Measurements from ENCODE around the gene SCAP.

SCAP gene

GRCh38 chr3:47443611-47443995, 32.1 kb downstream of the SCAP start:
- no peaks in the 10 kb centered on the region for H3K9me3 ChIP-seq (ENCODE audit: insufficient read depth, low read length)
- H3K27ac ChIP-seq (ENCODE audit: low read depth, low read length) = no peak overlapping the region
- H3K27me3 ChIP-seq (ENCODE audit: low read length) = no peaks in the 10 kb centered on the region
- no peak overlapping the region for H2AFZ ChIP-seq (ENCODE audit: low read depth, low read length, severe bottlenecking)
- H3F3A ChIP-seq (ENCODE audit: insufficient read depth) = no peaks in the 10 kb centered on the region; the same call in 1 of the 2 replicates
- peaks cover 76% of the 10 kb centered on the region for H3K79me2 ChIP-seq (ENCODE audit: insufficient read depth, low read length)
- H4K20me1 ChIP-seq (ENCODE audit: low read depth, low read length) = no peaks in the 10 kb centered on the region
- TF ChIP-seq CTCF (IDR thresholded peaks at IDR 0.05; ENCODE audit: insufficient read depth, low read length, poor library complexity, severe bottlenecking) = no peak
- TF ChIP-seq EZH2phosphoT487 (conservative IDR thresholded peaks at IDR 0.05; ENCODE audit: low read length) = no peak
- no peak overlapping the region for H3K9ac ChIP-seq (ENCODE audit: low read length)
- H3K36me3 ChIP-seq (ENCODE audit: low read length) = no peaks in the 10 kb centered on the region
- H3K4me2 ChIP-seq (ENCODE audit: low read depth, low read length, poor library complexity, severe bottlenecking) = no peak overlapping the region
- H3K9me2 ChIP-seq (replicated peaks; ENCODE audit: insufficient read depth, low read length) = no peaks in the 10 kb centered on the region
- H3K4me3 ChIP-seq (ENCODE audit: insufficient read depth, low read length, poor library complexity, severe bottlenecking) = no peak overlapping the region

GRCh38 chr3:47441796-47442551, 33.8 kb downstream of the SCAP start:
- H3K9ac ChIP-seq (ENCODE audit: low read length) = no peak overlapping the region
- no peaks in the 10 kb centered on the region for H4K20me1 ChIP-seq (ENCODE audit: low read depth, low read length)
- H3K27ac ChIP-seq (ENCODE audit: low read depth, low read length) = no peak overlapping the region
- H3K9me2 ChIP-seq (replicated peaks; ENCODE audit: insufficient read depth, low read length) = no peaks in the 10 kb centered on the region
- no peaks in the 10 kb centered on the region for H3F3A ChIP-seq (ENCODE audit: insufficient read depth)
- peaks cover 61% of the 10 kb centered on the region for H3K79me2 ChIP-seq (ENCODE audit: insufficient read depth, low read length)
- no peak overlapping the region for H3K4me2 ChIP-seq (ENCODE audit: low read depth, low read length, poor library complexity, severe bottlenecking)
- no peak overlapping the region for H2AFZ ChIP-seq (ENCODE audit: low read depth, low read length, severe bottlenecking)
- no peaks in the 10 kb centered on the region for H3K9me3 ChIP-seq (ENCODE audit: insufficient read depth, low read length)
- H3K36me3 ChIP-seq (ENCODE audit: low read length) = peaks cover 6% of the 10 kb centered on the region; the same call in 1 of the 2 replicates
- no peak overlapping the region for H3K4me3 ChIP-seq (ENCODE audit: insufficient read depth, low read length, poor library complexity, severe bottlenecking)
- H3K27me3 ChIP-seq (ENCODE audit: low read length) = no peaks in the 10 kb centered on the region
- no peak for TF ChIP-seq CTCF (IDR thresholded peaks at IDR 0.05; ENCODE audit: insufficient read depth, low read length, poor library complexity, severe bottlenecking)
- no peak for TF ChIP-seq EZH2phosphoT487 (conservative IDR thresholded peaks at IDR 0.05; ENCODE audit: low read length)

GRCh38 chr3:47440131-47440530, 35.6 kb downstream of the SCAP start:
- peaks cover 42% of the 10 kb centered on the region for H3K79me2 ChIP-seq (ENCODE audit: insufficient read depth, low read length)
- TF ChIP-seq CTCF (IDR thresholded peaks at IDR 0.05; ENCODE audit: insufficient read depth, low read length, poor library complexity, severe bottlenecking) (no peak), EZH2phosphoT487 (conservative IDR thresholded peaks at IDR 0.05; ENCODE audit: low read length) (no peak)

More at GRCh38 chr3:47440131-47440530, 35.6 kb downstream of the SCAP start:
- H3K9ac ChIP-seq (ENCODE audit: low read length) = no peak overlapping the region
- no peaks in the 10 kb centered on the region for H3K9me2 ChIP-seq (replicated peaks; ENCODE audit: insufficient read depth, low read length)
- H2AFZ ChIP-seq (ENCODE audit: low read depth, low read length, severe bottlenecking) = no peak overlapping the region
- no peaks in the 10 kb centered on the region for H3K9me3 ChIP-seq (ENCODE audit: insufficient read depth, low read length)
- no peaks in the 10 kb centered on the region for H3F3A ChIP-seq (ENCODE audit: insufficient read depth)
- no peak overlapping the region for H3K4me3 ChIP-seq (ENCODE audit: insufficient read depth, low read length, poor library complexity, severe bottlenecking)
- no peak overlapping the region for H3K4me2 ChIP-seq (ENCODE audit: low read depth, low read length, poor library complexity, severe bottlenecking)
- no peaks in the 10 kb centered on the region for H3K27me3 ChIP-seq (ENCODE audit: low read length)
- H4K20me1 ChIP-seq (ENCODE audit: low read depth, low read length) = no peaks in the 10 kb centered on the region
- no peak overlapping the region for H3K27ac ChIP-seq (ENCODE audit: low read depth, low read length)
- H3K36me3 ChIP-seq (ENCODE audit: low read length) = peaks cover 6% of the 10 kb centered on the region; the same call in 1 of the 2 replicates
